Measurements from ENCODE around the gene PPDPF.

Gene PPDPF

GRCh38 chr20:63482021-63482587, 38.5 kb upstream of the PPDPF start:
- Histone ChIP-seq H3K79me2 (ENCODE audit: insufficient read depth, low read depth) (no peaks in the 10 kb centered on the region), H3K4me2 (no peak overlapping the region), H2AFZ (ENCODE audit: low read depth) (no peak overlapping the region), H3K4me1 (ENCODE audit: low read depth, poor library complexity, severe bottlenecking) (peaks cover 16% of the 10 kb centered on the region), H4K20me1 (ENCODE audit: insufficient read depth) (no peaks in the 10 kb centered on the region), H3K36me3 (ENCODE audit: insufficient read depth) (no peaks in the 10 kb centered on the region), H3K27me3 (ENCODE audit: insufficient read depth, low read depth) (peaks cover 92% of the 10 kb centered on the region), H3K4me3 (IDR thresholded peaks at IDR 0.05; ENCODE audit: insufficient read depth, low read depth, low read length) (no peak overlapping the region), H3K27ac (no peak overlapping the region), H3K9ac (no peak overlapping the region)
- TF ChIP-seq CTCF (conservative IDR thresholded peaks at IDR 0.05; ENCODE audit: low read depth, low read length): no peak

DNA sequence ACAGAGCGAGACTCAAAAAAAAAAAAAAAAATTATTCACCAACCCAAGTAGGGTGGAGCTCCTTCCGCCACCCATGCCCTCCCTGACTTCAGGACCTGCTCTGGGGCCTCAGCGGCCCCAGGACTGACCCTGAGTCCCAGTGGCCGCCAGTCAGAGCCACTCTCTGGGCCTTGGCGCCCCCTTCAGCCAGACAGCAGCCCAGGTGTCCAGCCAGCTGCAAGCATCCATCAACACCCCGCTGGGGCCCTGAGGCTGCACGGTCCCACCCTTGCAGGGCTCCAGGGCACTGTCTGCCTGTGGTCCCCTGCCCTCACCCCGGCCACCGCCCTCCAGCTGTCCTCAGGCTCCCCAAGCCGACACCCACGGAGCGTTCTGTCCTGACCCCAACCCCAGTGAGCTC, 36.7 kb upstream of the PPDPF start:
- H4K20me1 ChIP-seq (ENCODE audit: insufficient read depth): no peaks in the 10 kb centered on the region
- H3K4me2 ChIP-seq: peak overlapping the region; percentile 31; the same call in 1 of the 2 replicates
- H3K79me2 ChIP-seq (ENCODE audit: insufficient read depth, low read depth): no peaks in the 10 kb centered on the region

DNA sequence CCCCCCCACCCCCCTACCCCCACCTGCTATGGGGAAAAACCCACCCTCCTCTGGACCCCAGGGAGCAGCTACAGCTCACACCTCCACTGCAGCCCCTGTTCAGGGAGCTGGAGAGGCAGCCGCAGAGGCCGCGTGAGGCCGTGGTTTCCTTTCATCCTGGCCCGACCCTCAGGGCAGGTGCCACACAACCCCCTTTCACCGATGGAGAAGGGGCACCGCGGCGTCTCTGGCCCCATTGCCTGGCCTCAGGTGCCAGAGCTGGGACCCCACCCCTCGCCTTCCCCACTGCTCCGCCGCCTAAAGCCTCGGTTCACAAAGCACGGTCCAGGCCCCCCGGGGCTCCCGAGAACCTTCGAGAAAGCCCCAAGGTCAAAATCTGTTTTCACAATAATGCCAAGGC, 36.3 kb upstream of the PPDPF start:
- no peak overlapping the region for H3K9ac ChIP-seq
- no peaks in the 10 kb centered on the region for H3K79me2 ChIP-seq (ENCODE audit: insufficient read depth, low read depth)
- H3K27ac ChIP-seq: no peak overlapping the region
- TF ChIP-seq CTCF (conservative IDR thresholded peaks at IDR 0.05; ENCODE audit: low read depth, low read length): no peak
- peaks cover 16% of the 10 kb centered on the region for H3K4me1 ChIP-seq (ENCODE audit: low read depth, poor library complexity, severe bottlenecking)
- no peak overlapping the region for H3K4me2 ChIP-seq
- H2AFZ ChIP-seq (ENCODE audit: low read depth): no peak overlapping the region
- no peaks in the 10 kb centered on the region for H3K36me3 ChIP-seq (ENCODE audit: insufficient read depth)
- no peak overlapping the region for H3K4me3 ChIP-seq (IDR thresholded peaks at IDR 0.05; ENCODE audit: insufficient read depth, low read depth, low read length)
- H3K27me3 ChIP-seq (ENCODE audit: insufficient read depth, low read depth): peaks cover 84% of the 10 kb centered on the region
- no peaks in the 10 kb centered on the region for H4K20me1 ChIP-seq (ENCODE audit: insufficient read depth)

More for the DNA sequence above, 36.7 kb upstream of the PPDPF start:
- H3K27ac ChIP-seq: no peak overlapping the region
- TF ChIP-seq CTCF (conservative IDR thresholded peaks at IDR 0.05; ENCODE audit: low read depth, low read length): no peak
- no peaks in the 10 kb centered on the region for H3K36me3 ChIP-seq (ENCODE audit: insufficient read depth)
- no peak overlapping the region for H2AFZ ChIP-seq (ENCODE audit: low read depth)
- peaks cover 16% of the 10 kb centered on the region for H3K4me1 ChIP-seq (ENCODE audit: low read depth, poor library complexity, severe bottlenecking)
- peaks cover 84% of the 10 kb centered on the region for H3K27me3 ChIP-seq (ENCODE audit: insufficient read depth, low read depth)
- no peak overlapping the region for H3K4me3 ChIP-seq (IDR thresholded peaks at IDR 0.05; ENCODE audit: insufficient read depth, low read depth, low read length)
- no peak overlapping the region for H3K9ac ChIP-seq

GRCh38 chr20:63484651-63485403, 35.7 kb upstream of the PPDPF start:
- H3K27me3 ChIP-seq (ENCODE audit: insufficient read depth, low read depth): peaks cover 84% of the 10 kb centered on the region
- no peak overlapping the region for H2AFZ ChIP-seq (ENCODE audit: low read depth)
- TF ChIP-seq CTCF (conservative IDR thresholded peaks at IDR 0.05; ENCODE audit: low read depth, low read length): no peak
- H3K36me3 ChIP-seq (ENCODE audit: insufficient read depth): no peaks in the 10 kb centered on the region
- no peaks in the 10 kb centered on the region for H4K20me1 ChIP-seq (ENCODE audit: insufficient read depth)
- H3K9ac ChIP-seq: no peak overlapping the region
- no peak overlapping the region for H3K27ac ChIP-seq
- H3K4me3 ChIP-seq (IDR thresholded peaks at IDR 0.05; ENCODE audit: insufficient read depth, low read depth, low read length): no peak overlapping the region
- no peaks in the 10 kb centered on the region for H3K79me2 ChIP-seq (ENCODE audit: insufficient read depth, low read depth)
- peaks cover 16% of the 10 kb centered on the region for H3K4me1 ChIP-seq (ENCODE audit: low read depth, poor library complexity, severe bottlenecking)
- H3K4me2 ChIP-seq: no peak overlapping the region
